ENCODE data around the gene MOB2. TPM values are rescaled to one million over a fixed set of nuclear protein-coding genes. Genes with fewer than 3 reads are reported as not detected.

The MOB2 gene
- total RNA-seq, 1 experiment from 2014 or later = 19.9 TPM

DNA sequence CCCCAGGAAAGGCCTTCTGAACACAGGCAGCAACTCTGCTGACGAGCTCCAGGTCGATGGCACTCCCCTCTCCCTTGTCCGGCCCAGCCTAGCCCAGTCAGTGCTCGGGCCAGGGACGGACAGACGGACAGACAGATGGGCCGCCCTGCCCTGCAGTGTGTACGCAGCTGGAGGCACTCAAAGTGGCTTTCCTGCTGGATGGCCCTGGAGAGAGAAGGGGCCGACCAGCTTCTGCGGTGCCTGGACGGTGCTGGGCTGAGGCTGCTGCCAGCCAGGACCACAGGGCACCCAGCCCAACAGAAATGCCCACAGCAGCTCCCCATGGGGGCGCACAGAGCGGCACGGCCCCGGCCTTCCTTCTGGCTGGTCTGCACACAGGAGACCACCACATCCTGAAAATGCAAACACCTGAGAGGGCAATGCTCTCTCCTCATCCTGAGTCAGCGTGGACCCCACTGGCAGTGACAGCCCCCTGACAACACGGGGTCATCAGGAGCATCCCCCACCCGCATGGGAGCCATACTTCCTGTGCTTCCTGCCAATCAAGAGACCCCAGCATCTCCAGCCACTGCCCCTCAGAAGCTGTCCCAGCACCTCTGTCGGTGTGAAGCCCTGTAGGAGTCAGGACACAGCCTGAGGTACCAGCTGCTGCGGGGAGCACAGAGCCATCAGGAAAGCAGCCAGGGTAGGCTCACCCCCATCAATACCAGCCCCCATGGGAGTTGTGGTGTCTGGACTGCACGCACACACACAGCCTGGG lies 692 bp upstream of the MOB2 start:
- peak; percentile 7 for DNase-seq (ENCODE audit: low read depth)

DNA sequence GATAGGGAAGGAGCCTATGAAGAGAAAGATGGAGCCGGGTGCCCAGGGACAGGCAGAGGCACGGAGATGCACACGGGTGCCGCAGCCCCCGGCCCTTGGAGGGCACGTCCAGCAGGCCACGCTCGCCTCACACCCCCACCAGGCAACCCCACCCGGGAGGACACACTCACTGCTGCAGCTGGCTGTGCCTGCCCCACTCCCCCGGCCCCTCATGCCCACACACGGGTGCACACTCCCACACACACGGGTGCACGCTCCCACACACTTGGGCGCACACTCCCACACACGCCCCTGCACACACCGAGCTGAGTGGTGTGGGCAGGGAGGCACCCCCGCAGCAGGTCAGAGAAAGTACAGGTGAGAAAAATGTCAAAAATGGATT lies 1.1 kb downstream of the MOB2 start:
- DNase-seq (ENCODE audit: low read depth) = no peak

DNA sequence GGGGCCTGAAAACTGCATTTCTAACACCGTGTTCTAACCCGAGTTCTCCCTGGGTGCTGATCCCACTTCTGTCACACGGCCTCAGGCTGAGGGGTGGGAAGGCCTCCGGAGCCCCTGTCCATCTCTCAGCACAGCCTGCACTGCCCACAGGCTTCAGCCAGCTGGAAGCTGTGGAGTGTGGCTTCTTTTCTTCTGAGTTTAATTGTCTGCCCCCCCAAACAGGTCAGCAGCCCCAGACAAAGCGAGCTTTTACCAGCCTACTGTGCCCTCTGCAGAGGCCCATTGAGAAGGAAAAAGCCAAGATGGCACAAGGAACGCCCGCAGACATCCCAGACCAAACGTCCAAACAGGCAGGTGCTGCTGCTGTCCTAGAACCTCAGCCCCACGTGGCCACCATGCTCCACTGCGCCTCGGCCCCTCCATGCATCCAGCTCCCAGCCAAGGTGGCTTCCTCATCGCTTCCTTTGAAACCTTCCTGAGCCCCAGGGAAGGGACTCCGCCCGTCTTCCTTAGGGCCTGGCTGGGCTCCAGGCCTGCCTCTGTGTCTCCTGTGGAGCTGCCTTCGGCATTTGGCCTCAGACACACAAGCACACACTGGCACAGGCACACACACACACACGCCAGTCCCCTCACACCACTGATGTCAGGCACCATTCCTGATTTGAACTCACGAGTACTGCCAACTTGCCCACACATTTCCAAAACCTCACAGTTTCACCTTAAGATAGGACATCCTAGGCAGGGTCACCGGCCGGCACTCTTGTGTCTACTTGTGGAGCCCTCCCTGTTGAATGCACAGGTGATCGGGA lies 1.7 kb downstream of the MOB2 start:
- DNase-seq (ENCODE audit: low read depth) = no peak

DNA sequence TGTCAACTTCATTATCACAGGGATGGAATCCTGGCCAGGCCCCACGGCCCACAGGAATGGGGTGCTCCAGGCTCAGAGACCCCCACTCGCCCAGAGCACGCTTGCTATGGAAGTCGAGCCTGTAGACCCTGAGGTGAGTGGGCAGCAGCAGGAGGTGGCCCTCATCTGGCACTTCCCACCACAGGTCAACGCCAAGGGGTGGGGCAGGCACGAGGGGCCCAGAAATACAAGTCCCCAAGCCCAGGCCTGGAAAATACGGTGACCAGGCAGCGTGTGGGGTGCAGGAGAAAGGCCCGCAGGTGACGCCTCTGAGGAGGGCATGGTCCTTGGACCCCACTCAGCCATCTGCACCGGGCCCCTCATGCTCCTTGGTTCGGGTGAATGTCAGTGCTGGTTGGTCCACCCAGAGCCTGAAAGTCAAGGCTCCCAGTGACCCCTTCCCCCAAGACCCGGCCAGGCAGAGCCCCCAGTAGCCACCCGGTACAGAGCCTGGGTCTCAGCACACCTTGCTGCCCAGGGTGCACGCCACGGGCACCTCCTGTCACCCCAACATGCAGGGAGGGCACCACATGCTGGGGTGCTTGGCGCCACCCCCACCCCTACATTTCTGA lies 2.4 kb downstream of the MOB2 start:
- no peak for DNase-seq (ENCODE audit: low read depth)

DNA sequence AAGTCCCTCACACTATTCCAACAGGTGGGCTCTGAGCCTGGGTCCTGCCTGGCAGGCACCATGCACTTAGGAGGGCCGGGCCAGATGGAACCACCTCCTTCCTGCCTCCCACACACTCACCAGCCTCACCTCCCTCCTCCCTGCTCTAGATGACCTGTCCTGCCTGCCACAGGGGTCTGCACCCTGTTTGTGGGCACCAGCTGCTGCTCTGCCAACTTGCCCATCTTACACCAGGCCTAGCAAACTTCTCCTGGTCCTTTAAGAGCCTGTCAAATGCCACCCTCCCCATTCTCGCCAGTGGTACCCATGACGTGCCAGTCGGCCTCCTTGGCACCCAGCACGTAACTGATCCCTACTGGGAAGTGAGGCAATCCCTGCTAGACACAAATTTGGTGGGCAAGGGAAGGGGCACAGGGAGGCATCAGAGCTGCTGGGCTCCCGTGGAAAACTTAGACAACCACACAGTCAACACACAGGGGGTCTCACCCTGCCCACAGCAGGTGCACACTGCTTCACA lies 3.1 kb downstream of the MOB2 start:
- no peak for DNase-seq (ENCODE audit: low read depth)

DNA sequence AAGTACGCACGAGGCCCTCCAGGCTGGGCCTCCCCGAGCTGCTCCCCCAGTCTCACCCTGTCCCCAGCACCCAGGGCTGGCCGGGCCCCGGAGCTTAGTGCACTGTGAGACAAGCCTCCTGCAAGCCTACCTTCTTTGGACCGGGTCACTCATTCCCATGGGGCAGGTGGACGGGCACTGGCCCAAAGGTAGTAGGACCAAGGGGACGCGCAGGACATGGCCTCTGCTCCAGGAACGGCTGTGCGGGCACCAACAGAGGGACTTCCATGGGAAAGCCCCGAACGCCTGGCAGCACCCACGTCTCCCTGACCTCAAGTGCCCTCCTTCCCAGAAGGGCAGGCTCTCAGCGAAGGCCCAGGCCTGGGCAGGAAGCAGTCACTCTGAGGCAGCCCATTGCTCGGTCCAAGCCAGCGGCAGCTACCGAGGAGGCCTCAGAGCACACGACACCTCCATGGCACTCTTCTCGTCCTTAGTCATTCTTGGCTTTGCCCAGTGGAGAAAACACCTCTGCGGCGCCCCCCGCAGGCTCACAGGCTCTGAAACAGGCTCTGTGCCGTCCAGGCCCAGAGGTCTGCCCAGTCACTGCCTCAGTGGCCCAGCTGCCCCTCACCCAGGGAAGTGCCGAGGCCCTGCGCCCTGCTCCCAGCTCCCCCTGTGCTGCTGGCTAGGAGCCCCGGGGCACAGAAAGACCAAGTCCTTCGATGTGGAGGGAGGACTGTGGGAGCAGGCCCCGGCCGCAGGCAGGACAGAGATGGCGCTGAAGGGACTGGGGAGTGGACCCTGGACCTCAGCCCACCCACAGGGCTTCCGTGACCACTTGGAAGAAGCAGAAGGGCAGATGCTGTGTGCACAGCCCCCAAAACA lies 3.8 kb downstream of the MOB2 start:
- DNase-seq (ENCODE audit: low read depth) = no peak

DNA sequence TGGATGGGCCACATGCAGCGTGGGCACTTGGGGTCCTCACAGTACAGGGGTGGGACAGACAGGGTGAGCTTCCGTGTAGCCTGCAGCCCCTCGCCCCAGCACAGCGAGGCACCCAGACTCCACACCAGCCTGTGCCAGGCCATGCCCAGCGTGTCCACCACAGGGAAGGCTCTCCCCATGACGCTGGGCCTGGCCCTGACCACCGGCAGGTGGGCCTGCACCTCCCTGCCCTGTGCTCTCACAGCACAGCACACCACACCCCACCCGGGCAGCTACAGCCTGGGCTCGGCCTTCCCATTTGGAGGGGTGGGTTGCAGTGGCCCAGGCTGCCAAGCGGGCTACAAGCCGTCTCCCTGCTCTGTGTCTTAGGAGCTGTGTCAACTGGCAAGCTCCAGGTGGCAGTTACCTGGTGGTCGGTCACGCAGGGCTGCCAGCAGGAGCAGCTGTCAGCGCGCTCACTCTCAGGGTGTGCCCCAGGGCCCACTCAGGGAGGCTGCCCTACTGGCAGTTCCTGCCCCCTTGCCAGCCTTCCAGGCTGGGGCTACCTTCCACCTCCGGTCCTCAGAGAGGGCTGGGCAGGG lies 4.6 kb downstream of the MOB2 start:
- DNase-seq (ENCODE audit: low read depth) = no peak

DNA sequence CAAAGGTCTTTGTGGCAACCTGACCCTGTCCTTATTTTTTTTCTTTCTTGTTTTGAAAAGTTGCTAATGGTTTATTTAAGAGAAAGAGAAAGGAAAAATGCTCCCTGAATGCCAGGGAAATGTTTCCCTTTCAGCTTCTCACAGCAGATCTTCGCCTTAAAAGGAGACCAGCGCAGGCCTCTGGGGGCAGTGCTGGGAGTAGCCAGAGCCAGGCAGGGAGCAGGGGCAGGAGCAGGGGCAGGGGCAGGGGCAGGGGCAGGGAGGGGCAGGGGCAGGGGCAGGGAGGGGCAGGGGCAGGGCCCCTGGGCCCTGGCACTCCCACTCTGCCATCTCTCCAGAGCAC lies 5.1 kb downstream of the MOB2 start:
- DNase-seq (ENCODE audit: low read depth) = no peak

DNA sequence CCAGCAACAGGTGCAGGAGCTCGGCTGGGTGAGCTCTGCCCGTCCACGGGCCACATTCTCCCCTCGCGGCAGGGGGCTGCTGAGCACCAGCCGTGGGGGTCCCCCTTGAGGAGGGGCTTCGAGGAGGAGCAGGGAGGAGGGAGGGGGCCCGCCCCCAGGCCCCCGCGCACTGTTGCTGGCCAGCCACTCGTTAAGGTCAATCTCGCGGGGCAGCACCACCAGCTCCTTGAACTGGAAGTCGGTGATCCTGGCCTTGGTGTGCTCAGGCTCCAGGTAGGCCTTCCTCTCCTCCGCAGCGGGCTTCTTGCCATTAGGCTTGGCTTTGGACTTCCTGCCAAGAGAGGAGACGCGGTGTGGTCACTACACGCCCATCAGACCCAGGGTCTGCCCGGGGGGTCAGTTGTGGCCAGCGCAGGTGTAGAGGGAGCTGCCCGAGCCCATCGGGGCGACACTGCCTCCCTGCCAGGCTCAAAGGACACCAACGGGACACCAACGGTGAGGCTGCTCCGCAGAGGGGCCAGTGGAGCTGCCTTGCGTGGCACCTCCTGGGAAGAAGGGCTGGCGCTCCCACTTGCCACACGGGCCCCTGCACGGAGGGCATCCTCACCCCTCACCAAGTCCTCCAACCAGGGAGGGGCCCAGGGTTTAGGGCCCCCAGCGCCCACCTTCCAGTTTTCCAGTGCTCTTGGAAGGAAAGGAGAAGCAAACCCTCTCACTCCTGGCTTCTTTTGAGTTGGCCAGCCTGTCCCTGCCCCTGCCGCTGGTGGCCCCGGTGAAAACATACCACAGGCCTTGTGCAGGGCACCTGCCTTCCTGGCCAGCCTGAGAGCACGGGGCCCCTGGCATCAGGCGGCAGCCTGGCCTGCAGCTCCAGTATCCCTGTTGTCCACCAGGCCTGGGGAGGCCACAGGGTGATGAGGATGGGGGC lies 5.8 kb downstream of the MOB2 start:
- no peak for DNase-seq (ENCODE audit: low read depth)

DNA sequence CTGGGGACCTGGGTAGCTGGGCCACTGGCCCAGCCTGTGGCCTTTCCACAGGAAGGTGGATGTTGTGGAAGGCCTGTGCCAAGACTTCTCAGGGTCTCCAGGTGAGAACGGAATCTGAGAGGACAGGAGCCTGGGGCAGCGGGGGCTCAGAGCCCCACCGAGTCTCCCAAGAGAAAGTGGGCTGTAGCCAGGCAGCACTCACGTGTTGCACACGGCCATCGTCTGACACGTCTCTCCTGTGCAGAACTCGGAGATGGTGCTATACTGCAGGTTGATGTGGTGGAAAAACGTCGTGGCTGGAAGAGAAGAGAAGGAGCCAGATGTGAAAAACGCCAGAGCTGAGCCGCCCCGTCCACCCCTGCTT lies 6.4 kb downstream of the MOB2 start:
- DNase-seq (ENCODE audit: low read depth) = no peak

DNA sequence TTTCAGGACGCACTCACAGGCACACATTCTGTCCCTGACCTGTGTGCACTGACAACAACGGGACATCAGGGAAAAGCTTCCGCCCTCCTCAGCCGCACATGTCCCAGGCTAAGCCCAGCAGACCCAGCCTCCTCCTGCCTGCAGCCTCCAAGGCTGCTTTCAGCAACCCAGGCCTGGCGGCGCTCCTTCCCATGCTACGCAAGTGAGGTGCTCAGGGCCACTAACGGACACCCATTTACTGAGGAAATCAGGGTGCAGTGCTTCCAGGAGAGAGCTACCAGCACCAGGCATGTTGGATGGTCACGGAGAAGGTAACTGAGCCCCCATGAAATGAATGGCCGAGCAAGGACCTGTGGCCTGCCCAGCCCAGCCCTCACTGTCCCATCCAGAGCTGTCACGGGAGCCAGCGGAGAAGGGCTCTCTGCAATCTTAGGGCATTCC lies 6.9 kb downstream of the MOB2 start:
- DNase-seq (ENCODE audit: low read depth) = no peak

DNA sequence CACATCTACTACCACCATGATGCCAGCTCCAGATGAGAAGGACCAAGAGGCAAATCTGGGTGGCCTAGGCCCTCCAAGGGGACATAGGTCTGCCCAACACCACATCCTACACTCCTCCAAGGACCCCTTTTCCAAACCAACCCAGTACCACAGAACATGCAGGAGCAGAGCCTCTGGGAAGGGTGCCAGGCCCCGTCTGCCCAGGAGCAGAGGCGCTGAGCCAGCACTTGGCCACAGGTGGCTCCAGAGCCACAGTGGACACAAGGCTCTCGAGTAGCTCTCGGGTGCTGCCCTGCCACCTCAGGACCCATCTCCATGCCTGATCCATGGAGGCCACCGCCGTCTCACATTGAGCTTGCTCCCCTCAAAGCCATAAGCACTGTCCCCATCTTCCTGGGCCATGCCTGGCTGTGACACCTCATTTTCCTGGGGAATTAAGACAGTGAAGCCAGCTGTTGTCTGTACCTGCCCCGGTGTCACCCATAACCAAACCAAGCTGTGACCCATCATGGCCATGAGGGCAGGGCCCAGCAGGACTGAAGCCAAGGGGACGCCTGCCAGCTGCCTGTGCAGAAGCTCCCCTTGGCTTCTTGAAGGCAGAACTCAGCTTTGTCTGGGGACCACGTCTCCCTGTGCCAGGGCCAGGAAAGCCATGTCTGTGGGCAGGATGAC lies 7.4 kb downstream of the MOB2 start:
- no peak for DNase-seq (ENCODE audit: low read depth)

DNA sequence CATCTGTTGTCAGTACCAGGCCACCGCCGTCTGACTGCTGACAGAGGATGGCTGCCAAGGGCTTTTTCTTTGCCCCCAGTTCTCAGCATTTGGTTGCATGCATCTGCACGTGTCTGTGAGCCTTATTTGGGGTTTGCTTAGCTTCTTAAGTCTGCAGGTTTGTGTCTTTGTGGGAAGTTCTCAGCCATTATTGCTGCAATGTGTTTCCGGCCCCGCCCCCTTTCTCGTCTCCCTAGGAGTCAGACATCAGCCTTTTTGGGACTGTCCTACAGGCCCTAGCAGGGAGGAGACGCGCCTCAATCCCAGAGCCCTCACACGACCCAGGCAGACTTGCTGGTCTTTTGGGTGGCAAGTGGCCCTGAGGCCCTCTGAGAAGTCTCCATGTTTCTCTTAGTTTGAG lies 8.0 kb downstream of the MOB2 start:
- DNase-seq (ENCODE audit: low read depth) = no peak

DNA sequence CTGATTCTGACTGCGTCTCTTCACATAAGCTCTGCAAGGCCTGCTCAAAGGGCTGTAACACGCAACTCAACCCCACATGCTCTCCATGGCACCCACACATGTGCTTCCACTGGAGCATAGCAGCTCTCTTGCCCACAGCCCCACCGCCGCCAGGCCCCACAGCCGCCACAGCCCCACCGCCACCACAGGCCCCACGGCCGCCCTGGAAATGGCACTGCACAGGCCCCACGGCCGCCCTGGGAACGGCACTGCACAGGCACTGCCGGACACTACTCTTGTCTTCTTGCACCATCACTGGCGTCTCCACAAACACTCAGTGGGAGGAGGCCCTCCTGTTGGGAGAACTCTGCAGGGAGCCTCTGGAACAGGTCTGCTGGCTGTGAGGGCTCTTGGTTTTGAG lies 8.6 kb downstream of the MOB2 start:
- no peak for DNase-seq (ENCODE audit: low read depth)

DNA sequence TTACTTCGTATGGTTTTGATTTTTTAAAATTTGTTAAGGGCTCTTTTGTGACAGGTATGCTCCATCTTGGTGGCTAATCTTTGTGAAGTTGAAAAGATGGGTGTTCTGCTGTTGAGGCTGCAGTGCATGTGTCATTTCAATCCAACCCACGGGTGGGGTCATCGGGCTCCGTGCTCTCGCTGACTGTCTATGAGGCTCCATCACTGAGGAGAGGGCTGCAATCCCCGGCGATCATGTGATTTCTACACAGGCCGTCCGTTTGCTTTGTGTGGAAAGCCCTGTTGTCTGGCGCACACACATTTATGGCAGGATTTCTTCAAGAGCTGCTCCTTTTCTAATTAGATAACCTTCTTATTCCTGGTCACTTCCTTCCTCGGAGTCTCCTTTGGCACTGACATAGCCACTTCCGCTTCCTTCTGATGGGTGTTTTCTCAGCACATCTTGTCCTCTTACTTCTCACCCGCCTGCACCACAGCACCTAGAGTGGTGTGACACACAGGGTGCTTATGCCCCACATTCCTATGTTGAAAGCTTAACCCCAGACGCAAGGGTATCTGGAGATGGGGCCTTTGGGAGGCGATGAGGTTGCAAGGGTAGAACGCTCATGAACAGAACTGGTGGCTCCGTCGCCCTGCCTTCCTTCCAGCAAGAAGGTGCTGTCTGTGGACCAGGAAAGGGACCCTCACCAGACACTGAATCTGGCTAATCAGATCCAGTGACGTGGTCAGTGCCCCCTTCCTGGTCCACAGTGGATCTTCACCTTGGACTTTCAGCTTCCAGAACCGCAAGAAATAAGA lies 9.4 kb downstream of the MOB2 start:
- no peak for DNase-seq (ENCODE audit: low read depth)

DNA sequence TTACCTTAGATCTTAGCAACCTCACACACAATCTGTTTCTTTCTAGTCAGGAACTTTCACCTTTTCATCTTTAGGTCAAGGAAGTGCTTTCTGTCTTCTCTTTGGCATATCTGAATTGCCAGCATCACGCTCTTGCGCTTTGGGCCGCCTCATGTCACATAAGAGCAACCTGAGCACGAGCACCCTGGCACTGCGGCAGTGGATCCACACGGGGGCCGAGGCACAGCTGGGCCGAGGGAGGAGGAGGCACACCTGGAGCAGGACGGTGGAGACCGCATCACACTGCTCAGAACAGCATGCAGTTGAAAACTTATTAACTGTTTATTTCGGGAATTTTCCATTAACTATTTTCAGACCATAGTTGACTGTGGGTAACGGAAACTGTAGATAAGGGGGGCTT lies 10.7 kb downstream of the MOB2 start:
- no peak for DNase-seq (ENCODE audit: low read depth)

DNA sequence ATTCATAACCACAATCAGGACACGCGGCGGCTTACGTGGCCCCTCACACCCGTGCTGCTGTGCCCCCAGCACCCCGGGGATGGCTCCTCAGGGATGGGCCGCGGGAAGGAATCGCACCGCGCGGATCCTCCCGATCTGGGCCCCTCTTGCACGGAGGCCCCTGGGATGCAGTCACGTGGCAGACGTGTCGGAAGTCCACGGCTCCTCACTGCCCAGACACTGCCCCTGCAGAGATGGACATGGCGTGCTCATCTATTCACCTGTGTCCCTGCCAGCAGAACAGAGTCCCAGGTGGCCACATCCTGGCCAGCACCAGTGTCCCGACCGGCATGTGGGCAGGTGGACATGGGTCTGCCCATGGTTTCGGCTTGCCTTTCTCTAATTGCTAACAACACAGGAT lies 12.8 kb downstream of the MOB2 start:
- no peak for DNase-seq (ENCODE audit: low read depth)

DNA sequence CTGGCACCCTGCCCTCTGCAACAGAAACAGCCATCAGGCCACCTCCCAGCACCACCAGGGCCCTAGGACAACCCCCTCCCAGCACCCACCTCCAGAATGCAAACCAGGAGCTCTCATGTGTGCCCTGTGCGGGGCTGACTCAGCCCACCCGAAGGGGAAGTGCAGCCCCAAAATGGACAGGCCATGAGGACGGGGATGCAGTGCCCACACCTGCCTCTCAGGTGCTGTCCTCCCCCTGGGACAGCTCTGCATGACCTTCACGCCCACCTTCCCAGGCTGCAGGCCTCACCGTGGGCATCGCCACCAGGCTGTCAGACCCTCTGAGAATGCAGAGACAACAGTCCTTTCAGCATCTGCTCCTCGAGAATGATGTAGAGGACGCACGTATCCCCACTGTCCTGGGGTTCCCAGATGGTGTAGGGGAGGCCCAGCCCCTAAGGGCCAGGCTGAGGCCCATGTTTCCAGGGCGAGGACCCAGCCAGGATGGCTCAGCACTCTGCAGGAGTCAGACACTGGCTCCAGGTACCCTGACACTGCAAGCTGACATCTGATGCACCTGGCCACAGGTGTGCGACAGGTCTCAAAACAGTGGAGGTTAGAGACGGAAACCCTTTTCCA lies 13.5 kb downstream of the MOB2 start:
- DNase-seq (ENCODE audit: low read depth) = no peak

Measured in LHCN-M2 (cell line).